GM12872 (cell line): ENCODE results near the gene PCDHGA10.

Source experiments
- CTCF ChIP-seq: IDR thresholded peaks from 3 replicates; pipeline ENCODE4 v1.5.1; 2011; ENCODE audit warnings: low read depth, mild to moderate bottlenecking, low read length, moderate library complexity; ENCODE audit not compliant: insufficient read depth

The PCDHGA10 gene

GRCh38 chr5:141412854-141413539, at the start of gene PCDHGA10:
TSS of gene PCDHGA10 (plus strand) at chr5:141412987. CDS start at chr5:141413176, 189 bp downstream.
- TF ChIP-seq CTCF: peak; percentile 81

- TF ChIP-seq CTCF: no peak
These were observed 48.7 kb upstream of the PCDHGA10 start, which contains the start of gene PCDHGA5 for GRCh38 chr5:141363952-141364660. TSS of gene PCDHGA5 (plus strand) at chr5:141364162. CDS start at chr5:141364331, 169 bp downstream.

GRCh38 chr5:141366016-141366896, 46.5 kb upstream of the PCDHGA10 start:
- no peak for TF ChIP-seq CTCF

GRCh38 chr5:141369994-141370848, 42.6 kb upstream of the PCDHGA10 start, which contains the start of gene PCDHGB3:
TSS of gene PCDHGB3 (plus strand) at chr5:141370242. CDS start at chr5:141370395, 153 bp downstream.
- peak; percentile 72 for TF ChIP-seq CTCF

GRCh38 chr5:141371572-141372475, 41.0 kb upstream of the PCDHGA10 start:
- TF ChIP-seq CTCF: no peak

GRCh38 chr5:141373673-141374317, 39.0 kb upstream of the PCDHGA10 start, which contains the start of gene PCDHGA6:
TSS of gene PCDHGA6 (plus strand) at chr5:141373891. CDS start at chr5:141374084, 193 bp downstream.
- peak; percentile 45; the same call in 1 of the 3 replicates for TF ChIP-seq CTCF
